Activated naive CD4-positive, alpha-beta T cell treated with anti-CD3 and anti-CD28 coated beads, Interleukin-2, amount 10 ng/mL, durations not matched to agents 7 days and 5 days (primary cell): ENCODE results near the gene KCNC1.

Experiments used
- CTCF ChIA-PET: fragments of 350-600 bp; sonication (Branson Sonifier 250); formaldehyde crosslinking; loops from one replicate; lab custom pipeline; 2021; ENCODE audit warnings: antibody characterized with exemption; lab: Charles Lee
- DNase-seq: peaks from one replicate; pipeline ENCODE4 v3.0.0-alpha.2; 2020
- H3K27ac Mint-ChIP-seq: one replicate; pipeline ENCODE4 v1.8.0; 2021; ENCODE audit warnings: mild to moderate bottlenecking, moderate library complexity, mixed read lengths
- H3K27me3 Mint-ChIP-seq: one replicate; pipeline ENCODE4 v1.8.0; 2021; ENCODE audit warnings: mild to moderate bottlenecking, mixed read lengths
- H3K36me3 Mint-ChIP-seq: one replicate; pipeline ENCODE4 v1.8.0; 2021; ENCODE audit warnings: mixed read lengths
- H3K4me1 Mint-ChIP-seq: one replicate; pipeline ENCODE4 v1.8.0; 2021; ENCODE audit warnings: mixed read lengths
- H3K4me3 Mint-ChIP-seq: one replicate; pipeline ENCODE4 v1.8.0; 2021; ENCODE audit warnings: mild to moderate bottlenecking, moderate library complexity, mixed read lengths
- H3K9me3 Mint-ChIP-seq: one replicate; pipeline ENCODE4 v1.8.0; 2021; ENCODE audit warnings: mixed read lengths

Gene KCNC1

DNA sequence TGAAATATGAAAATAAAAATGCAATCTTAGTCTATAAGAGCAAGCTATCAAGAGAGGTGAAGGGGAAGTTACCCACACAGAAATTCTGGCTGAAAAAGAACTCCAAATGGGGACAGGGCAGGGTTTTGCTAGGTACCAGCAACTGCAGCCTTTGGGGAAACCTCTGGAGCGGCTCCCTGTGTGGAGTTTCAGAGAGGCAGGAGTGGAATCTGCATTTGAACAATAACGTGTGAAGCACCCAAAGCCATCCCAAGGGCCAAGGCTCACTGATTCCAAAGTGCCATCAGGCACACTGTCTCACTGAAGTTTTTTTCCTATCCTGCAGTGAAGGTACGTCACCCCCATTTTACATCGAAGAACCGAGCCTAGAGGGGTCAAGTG lies 87.8 kb downstream of the KCNC1 start:
- Mint-ChIP-seq H3K27ac (no peak overlapping the region), H3K36me3 (no peaks in the 10 kb centered on the region), H3K4me1 (no peaks in the 10 kb centered on the region), H3K4me3 (no peak overlapping the region), H3K9me3 (no peaks in the 10 kb centered on the region), H3K27me3 (no peaks in the 10 kb centered on the region)
- CTCF ChIA-PET: no interaction called here
- no peak for DNase-seq

DNA sequence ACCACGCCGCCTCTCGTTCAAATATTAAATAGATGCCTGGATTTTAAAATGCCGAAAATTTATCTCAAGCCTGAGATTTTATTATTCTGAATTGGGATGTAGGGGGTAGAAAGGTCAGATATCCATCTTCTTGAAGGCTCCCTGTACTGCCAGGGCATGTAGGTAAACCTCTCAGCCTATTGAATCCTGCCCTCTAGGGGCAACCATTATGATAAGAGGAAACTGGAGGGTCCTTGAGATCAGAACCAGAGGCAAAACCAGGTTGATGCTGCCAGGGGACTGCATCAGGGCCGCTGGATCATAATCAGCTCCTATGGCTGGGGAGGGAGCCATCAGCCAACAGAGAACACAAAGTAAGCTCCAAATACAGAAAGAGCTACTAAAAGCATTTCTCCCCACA lies 92.4 kb downstream of the KCNC1 start:
- no peak for DNase-seq
- H3K27me3 Mint-ChIP-seq: no peaks in the 10 kb centered on the region
- CTCF ChIA-PET: interaction anchor here (0.9 kb wide), 1 partner anchor 96 kb away, joined by 4 read pairs; no protein-coding TSS in a partner anchor
- H3K9me3 Mint-ChIP-seq: no peaks in the 10 kb centered on the region
- no peaks in the 10 kb centered on the region for H3K36me3 Mint-ChIP-seq
- H3K4me1 Mint-ChIP-seq: no peaks in the 10 kb centered on the region
- H3K27ac Mint-ChIP-seq: no peak overlapping the region
- H3K4me3 Mint-ChIP-seq: no peak overlapping the region

DNA sequence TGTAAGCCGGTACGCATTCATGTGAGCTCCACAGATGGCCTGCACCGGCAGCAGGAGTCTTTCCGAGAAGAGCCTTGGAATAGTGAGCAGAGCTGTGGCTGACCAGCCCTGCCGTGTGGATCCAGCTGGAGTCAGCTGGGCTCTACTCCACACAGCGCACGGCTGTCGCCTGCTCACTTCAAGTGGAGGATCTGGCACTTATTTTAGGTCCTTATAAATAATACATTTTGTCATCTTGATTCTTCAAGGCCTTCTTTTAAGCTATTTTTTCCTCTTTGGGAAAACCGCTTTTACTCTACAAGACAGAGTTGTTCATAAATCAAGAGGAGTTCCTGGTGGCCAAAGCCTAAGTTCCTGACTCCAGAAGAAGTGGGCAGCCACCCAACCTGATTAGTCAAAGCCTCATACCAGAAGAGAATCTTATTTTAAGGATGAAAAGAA lies 93.8 kb downstream of the KCNC1 start:
- no peak overlapping the region for H3K4me3 Mint-ChIP-seq
- no peak overlapping the region for H3K27ac Mint-ChIP-seq
- H3K9me3 Mint-ChIP-seq: no peaks in the 10 kb centered on the region
- no peaks in the 10 kb centered on the region for H3K4me1 Mint-ChIP-seq
- no peak for DNase-seq
- CTCF ChIA-PET: interaction anchor here (0.9 to 1.2 kb wide), 2 partner anchors 12 to 16 kb away, joined by 3 read pairs; no protein-coding TSS in a partner anchor
- no peaks in the 10 kb centered on the region for H3K27me3 Mint-ChIP-seq
- no peaks in the 10 kb centered on the region for H3K36me3 Mint-ChIP-seq

DNA sequence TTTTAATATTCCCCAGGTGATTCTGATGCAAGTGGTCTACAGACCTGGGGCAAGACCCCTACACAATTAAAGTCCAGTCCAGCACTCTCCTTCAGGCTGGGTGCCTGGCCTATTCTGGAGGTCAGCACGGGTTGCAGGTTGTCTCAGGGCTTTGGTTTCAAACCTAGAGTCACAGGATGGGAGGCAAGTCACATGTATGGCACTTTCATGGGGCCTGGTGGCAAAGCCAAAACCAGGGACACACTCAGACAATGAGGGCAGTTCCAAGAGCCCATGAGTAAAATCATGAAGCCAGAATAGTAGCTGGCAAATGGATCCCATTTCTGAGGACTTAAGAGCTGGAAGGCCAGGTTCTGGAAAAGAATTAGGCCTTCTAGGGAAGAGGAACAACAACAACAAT lies 96.6 kb downstream of the KCNC1 start:
- no peak overlapping the region for H3K27ac Mint-ChIP-seq
- H3K36me3 Mint-ChIP-seq: no peaks in the 10 kb centered on the region
- no peaks in the 10 kb centered on the region for H3K4me1 Mint-ChIP-seq
- H3K9me3 Mint-ChIP-seq: no peaks in the 10 kb centered on the region
- H3K27me3 Mint-ChIP-seq: no peaks in the 10 kb centered on the region
- H3K4me3 Mint-ChIP-seq: no peak overlapping the region
- CTCF ChIA-PET: no interaction called here
- DNase-seq: no peak

DNA sequence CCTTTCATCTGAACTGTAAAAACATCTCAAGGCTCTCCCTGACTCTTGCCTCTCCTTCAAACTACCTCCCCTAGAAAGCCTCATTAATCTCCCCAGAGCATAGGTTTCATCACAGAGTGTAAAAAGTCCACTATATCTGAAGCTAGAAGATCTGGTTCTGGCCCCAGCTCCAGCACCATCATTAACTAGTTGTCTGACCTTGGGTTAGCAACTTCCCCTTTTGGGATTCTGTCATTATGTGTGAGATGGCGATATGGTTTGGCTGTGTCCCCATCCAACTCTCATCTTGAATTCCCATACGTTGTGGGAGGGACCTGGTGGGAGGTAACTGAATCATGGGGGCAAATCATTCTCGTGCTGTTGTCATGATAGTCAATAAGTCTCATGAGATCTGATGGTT lies 97.3 kb downstream of the KCNC1 start:
- H3K4me1 Mint-ChIP-seq: no peaks in the 10 kb centered on the region
- H3K36me3 Mint-ChIP-seq: no peaks in the 10 kb centered on the region
- no peaks in the 10 kb centered on the region for H3K27me3 Mint-ChIP-seq
- no peak for DNase-seq
- CTCF ChIA-PET: no interaction called here
- no peak overlapping the region for H3K27ac Mint-ChIP-seq
- no peak overlapping the region for H3K4me3 Mint-ChIP-seq
- H3K9me3 Mint-ChIP-seq: no peaks in the 10 kb centered on the region
